NCI-H1694 (cell line): ENCODE data around the gene INSIG1.

Source experiments
- DNase-seq: peaks from one replicate; lab custom pipeline; 2025; lab: John Stamatoyannopoulos, UW

INSIG1 gene

DNA sequence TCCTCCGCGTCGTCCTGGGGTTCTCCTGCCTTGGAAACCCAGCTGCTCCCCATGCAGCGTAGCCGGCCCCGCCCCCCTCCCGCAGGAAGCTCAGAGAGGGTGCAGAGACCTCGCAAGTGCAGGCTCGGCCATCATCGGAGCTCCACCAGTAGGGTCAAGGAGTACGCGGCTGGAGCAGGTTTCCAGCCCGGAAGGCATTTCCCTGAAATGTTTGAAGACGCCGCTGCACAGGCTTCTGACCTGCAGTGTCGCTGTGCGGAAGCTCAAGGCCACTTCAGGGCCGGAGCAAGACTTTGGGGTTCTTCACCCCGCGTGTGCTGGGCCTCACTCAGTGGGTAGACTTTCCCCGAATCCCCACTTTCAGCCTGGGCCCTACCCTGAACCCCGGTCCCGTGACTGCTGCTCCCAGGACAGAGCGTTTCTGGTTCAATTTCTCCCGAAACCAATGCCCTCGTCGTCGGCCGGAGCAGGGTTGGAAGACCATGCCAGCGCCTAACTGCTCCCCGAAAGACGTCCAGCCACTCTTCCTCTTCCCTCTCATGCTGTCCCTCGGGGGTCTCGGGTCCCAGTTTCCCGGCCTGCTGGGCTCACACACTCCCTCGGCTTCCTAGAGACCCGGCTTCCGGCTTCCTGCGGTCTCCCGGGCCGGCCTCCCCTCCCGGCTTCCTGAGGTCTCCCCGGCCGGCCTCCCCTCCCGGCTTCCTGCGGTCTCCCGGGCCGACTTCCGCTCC, 52.1 kb downstream of the INSIG1 start:
- DNase-seq, result no peak

DNA sequence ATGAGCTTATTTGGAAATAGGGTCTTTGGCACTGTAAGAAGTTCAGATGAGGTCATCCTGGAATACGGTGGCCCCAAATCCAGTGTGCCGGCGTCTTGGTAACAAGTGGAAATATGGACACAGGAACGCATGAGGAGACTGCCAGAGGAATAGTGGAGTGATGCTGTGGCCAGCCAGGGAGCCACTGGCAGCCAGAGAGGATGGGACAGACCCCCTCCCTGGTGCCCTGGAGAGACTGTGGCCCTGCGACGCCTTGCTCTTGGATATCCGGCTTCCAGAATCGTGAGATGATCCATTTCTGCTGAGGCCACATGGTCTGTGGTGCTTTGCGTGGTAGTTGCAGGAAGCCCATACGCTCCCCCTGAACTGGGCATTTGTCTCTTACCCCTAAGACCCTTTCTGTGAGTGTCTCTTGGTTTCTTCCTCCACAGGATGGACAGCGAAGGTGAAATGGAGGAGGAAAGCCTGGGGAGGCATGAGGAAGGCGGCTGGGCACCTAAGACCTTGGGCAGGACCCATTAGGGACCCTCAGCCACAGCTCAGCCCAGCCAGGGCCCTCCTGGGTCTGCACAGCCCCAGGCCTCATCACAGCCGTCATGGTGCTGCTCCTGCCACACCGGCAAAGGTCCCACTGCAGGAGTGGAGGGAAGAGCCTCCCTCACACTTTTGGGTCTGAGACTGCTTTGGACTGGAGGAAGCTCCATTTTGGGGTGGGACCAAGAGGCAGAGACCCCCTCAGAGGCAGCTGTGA, 53.6 kb downstream of the INSIG1 start:
- DNase-seq, result no peak

DNA sequence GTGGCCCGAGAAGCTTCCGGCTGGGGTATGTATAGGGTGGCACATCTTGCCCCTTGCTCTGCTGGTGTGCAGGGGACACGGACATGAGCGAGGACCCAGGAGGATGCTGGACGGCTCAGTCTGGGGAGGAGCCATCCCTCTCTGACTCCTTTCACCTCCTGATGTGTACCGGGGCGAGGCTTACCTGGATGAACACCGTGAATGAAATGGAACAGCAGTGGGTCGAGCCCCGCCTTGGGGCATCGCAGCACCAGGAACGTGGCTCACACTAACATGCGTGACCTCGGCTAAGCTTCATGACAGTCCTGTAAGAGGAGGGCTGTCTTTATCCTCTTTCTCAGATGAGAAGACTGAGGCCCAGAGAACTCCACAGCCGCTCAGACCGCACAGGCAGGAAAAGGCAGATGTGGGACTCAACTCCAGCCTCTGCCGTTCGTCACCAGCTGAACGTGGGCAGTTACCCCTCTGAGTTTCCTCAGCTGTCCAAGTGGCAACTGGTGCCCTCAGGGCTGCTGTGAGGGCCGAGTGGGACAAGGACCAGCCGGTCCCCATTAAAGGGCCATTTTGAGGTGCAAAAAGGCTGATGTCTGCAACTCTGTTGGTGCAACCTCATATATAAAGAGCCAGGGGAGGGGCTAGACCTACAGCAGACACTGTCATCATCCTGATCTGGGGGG, 54.5 kb downstream of the INSIG1 start:
- no peak for DNase-seq

DNA sequence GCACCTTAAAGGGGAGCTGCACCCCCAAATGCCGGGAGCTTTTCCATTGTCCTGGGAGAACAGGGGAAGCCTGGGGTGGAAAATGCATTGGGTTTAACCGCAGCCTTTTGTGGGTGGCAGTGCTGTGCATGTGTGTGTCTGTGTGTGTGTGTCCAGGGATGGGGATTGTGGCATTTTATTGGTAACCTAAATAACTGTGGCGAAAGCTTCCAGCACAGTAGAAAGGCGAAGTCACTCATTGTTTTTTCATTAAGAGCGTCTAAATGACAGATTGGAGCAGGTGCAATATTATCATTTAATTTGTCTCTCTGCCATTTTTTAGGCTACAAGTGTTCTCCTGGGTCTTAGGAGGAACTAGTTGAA, 55.1 kb downstream of the INSIG1 start:
- no peak for DNase-seq

DNA sequence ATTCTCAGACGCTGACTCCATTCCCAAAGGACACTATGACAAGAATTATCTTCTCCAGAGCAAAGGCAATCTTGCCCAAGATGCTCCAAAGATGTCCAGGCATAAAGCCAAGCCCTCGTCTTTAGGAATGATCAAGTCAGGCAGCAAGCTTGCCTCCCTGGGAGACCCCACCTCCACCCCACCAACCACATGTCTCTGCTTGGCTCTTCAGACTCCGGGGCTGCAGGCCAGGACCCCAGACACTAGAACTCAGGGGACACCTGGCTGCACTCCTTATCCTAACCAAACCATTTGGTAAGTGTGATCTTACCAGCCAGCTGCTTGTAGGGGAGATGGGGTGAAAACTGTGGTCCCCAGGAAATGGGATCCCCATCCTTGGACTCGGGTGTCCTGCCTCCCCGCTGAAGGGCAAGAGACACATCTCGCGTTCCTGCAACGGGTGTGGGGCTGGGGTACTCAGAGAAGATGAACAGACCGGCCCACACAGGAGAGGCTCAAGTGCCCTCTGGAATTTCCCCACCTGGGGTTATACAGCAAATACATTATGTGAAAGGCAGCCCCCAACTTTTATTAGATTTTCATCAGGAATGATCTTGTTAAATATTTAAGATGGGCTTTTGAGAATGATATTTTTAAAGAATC, 55.7 kb downstream of the INSIG1 start:
- no peak for DNase-seq

DNA sequence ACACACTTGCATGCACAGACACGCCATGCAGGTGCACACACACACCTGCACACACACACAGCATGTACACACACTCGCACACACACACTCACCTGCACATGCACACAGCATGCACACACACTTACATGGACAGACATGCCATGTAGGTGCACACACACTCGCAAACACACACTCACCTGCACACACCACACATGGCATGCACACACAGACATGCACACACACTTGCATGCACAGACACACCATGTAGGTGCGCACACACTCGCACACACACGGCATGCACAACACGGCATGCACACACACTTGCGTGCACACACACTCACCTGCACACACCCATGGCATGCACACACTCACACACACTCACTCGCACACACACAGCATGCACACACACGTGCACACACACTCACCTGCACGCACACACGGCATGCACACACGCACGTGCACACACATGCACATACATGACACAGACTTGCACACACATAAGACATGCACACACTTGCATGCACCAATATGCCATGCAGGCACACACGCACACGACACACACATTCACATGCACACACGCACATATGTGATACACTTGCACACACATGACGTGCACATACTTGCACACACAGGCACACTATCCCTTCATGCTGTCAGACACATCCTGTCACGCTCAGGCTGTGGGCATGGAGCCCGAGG, 56.8 kb downstream of the INSIG1 start:
- DNase-seq, result no peak

DNA sequence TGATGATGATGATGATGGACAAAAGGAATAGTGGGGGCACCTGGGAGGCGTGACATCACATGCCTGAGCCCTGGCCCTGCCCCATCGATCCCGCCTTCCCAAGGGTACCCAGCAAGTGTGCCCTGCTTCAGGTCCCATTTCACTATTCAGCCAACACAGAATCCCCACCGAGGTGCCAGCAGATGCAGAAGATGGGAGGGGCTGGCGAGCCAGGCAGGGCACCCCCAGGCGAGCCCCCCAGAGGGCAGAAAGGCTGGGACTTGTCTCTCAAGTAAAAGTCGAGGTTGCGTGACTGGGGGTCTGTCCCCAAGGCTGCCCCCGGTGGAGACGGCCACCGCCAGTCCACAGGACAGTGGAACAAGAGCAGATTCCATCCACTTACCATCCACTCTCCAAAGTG, 57.5 kb downstream of the INSIG1 start:
- no peak for DNase-seq

DNA sequence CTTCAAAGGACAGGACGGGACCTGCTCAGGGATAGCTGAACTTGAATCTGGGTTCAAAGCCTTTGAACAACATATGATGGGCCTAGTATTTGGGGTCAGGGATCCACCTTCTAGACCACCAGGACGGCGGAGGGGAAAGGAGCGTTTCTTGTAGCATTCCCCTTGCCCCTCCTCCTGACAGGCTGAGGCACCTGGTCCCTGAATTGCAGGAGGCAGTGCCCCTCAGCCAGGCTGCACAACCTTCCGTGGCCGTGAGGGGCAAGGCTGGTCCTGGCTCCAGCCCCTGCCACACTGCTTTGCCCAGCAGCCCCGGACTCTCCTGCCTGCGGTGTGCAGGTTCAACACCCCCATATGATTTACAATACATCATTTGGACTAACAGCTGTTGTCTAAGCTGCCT, 58.1 kb downstream of the INSIG1 start:
- no peak for DNase-seq

DNA sequence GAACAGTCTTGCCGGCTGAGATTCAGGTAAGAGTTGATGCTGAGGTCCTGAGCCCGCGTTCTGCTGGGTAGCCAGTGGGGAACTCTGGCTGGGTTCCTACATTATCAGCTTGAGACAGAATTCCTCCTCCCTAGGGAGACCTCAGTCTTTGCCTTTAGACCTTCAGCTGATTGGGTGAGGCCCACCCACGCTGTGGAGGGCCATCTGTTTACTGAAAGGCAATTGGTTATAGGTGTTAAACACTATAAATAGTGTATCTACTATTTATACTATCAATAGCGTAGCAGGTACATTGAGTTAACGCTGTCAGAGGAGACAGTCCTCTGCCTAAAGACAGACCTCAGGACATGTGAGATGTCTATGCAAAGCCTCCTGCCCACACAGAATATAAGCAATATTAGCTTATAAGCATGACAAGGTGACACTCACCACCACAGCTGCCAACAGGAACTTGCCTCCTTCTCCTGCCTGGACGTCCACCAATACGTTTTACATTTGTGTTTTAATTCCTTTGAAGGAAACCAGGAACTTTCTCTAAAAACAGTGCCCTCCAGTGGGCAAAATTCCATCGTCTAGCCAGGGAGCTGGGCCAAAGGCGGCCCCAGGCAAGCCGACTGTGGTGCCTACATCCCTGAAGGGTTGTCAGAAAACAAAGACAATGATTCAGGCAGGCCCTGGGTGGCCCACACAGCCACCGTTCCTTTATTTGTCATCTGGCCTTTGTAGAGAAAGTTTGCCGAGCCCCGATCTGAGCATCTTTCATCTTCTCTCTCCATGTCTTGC, 58.8 kb downstream of the INSIG1 start:
- DNase-seq, result no peak

DNA sequence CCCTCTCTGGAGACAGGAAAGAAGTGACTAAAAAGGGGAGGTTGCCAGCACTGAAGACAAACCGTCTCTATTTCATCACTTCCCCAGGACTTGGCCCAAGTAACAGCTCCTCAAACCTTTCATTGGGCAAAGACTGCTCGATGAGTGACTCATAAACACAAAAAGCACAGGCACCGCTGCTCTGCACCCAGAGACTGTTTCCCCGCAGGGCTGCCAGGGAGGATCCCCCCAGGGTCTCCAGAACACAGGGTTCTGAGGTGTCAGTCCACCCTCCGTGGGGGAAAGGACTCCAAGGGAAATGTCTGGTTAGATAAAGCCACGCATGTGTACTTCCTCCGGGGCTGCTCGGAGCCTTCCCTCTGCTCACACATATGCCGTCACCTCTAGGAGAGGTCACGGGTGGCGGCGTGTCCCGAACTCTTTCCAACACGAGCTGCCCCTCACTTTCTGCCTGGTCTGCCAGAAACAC, 59.9 kb downstream of the INSIG1 start:
- DNase-seq, result no peak

DNA sequence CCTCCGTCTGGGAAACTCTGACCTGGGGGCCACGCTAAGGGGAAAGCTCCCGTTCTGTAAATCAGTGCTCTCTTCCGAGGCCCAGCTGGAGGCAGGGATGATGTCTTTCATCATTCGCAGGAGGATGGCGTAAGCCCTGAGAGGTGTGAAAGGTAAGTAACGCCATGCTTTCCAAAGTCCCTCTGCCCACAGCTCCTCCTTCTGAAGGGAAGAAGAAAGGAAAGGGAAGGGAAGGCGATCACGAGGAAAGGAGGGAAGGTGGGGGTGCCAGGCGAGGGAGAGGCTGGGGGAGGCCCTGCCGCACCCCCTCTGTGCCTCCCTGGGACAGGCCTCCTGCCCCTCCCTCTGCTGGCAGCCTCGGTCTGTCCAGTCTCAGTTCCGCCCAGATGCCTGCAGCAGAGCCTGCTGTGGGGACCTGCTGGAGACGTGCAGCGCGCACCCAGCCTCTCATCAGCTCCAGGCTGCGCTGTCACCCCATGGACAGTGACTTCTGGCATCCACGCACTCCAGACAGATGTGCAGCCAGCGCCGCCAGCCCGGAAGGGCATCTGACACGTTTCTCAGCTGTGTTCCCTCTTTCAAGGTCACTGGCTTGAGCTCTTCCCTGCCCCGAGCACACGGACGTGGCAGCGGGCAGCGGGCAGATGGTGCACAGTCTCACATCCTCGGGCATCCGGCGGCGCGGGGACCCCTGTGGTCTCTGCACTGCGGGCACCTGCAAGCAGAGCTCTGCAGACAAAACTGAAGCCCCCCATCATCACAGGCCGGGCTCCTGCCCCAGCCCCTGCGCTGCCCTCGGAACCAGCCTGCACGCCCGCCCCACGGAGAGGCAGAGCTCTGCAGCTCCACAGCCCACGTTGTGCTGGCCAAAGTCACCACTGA, 60.6 kb downstream of the INSIG1 start:
- no peak for DNase-seq

DNA sequence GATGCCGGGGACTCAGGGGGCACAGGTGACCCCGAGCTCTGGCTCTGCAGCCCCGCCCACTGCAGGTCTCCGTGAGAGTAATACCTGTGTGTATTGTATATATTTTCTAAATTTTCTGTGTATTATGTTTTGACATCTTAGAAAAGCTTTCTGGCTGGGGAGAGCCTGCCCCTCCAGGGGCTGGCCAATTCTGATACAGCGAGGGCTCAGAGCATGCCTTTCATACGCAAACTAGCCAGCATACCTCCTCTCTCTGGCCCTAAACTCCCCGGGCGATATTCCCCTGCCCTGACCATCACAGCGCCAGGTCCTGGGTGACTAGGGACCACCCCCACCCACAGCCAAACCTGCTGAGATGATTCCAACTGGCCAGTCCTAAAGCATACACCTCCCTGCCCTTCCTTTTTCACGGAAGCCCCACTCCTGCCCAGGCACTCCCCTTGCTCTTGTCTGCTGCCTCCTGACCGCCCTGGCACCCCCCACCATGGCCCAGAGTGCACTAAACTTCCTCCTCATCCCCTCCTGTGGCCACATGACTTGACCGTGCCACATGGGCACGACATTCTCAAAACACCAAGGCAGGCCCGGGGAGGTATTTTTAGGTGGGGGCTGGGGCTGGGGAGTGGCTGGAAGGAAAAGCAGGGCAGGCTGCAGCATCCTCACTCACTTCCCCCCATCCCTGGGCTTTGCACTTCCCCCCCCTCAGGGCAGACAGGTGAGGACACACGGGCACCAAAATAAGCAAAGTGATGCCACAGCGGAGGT, 61.5 kb downstream of the INSIG1 start:
- DNase-seq, result no peak
